Measurements from ENCODE around the gene UBTD1. TPM values are rescaled to one million over a fixed set of nuclear protein-coding genes. Genes with fewer than 3 reads are reported as not detected.

The UBTD1 gene
- total and polyA plus RNA-seq, 2 experiments from 2014 or later, result 9.5 to 15.8 TPM

GRCh38 chr10:97456034-97456685 is 42.6 kb upstream of the UBTD1 start:
- DNase-seq (ENCODE audit: low read depth in 1 of 2, low spot score in 1 of 2), result no peak
- peaks cover 48% of the 10 kb centered on the region for H3K36me3 ChIP-seq
- peaks cover 12% of the 10 kb centered on the region for H3K4me1 ChIP-seq (ENCODE audit: low read depth)
- H3K27me3 ChIP-seq, result no peaks in the 10 kb centered on the region
- no peak overlapping the region for H3K4me3 ChIP-seq
- peak overlapping the region; percentile 83 for H3K27ac ChIP-seq
- TF ChIP-seq CTCF (IDR thresholded peaks at IDR 0.05; ENCODE audit: low read depth, low read length), result no peak
- H3K9me3 ChIP-seq (ENCODE audit: low read depth), result no peaks in the 10 kb centered on the region

- no peak overlapping the region for H3K4me3 ChIP-seq
- peaks cover 12% of the 10 kb centered on the region for H3K4me1 ChIP-seq (ENCODE audit: low read depth)
- H3K36me3 ChIP-seq, result peaks cover 53% of the 10 kb centered on the region
- no peak for TF ChIP-seq CTCF (IDR thresholded peaks at IDR 0.05; ENCODE audit: low read depth, low read length)
- peak in 1 of 2 donors; percentile 39 for DNase-seq (ENCODE audit: low read depth in 1 of 2, low spot score in 1 of 2)
- peak overlapping the region; percentile 83 for H3K27ac ChIP-seq
- no peaks in the 10 kb centered on the region for H3K27me3 ChIP-seq
- no peaks in the 10 kb centered on the region for H3K9me3 ChIP-seq (ENCODE audit: low read depth)
These were observed 42.0 kb upstream of the UBTD1 start for GRCh38 chr10:97456686-97457065.

- no peak overlapping the region for H3K4me3 ChIP-seq
- H3K27me3 ChIP-seq, result no peaks in the 10 kb centered on the region
- H3K9me3 ChIP-seq (ENCODE audit: low read depth), result no peaks in the 10 kb centered on the region
- no peak overlapping the region for H3K27ac ChIP-seq
- H3K4me1 ChIP-seq (ENCODE audit: low read depth), result peaks cover 9% of the 10 kb centered on the region
- H3K36me3 ChIP-seq, result peaks cover 59% of the 10 kb centered on the region
- DNase-seq (ENCODE audit: low read depth in 1 of 2, low spot score in 1 of 2), result no peak
- no peak for TF ChIP-seq CTCF (IDR thresholded peaks at IDR 0.05; ENCODE audit: low read depth, low read length)
These were observed 39.6 kb upstream of the UBTD1 start for GRCh38 chr10:97459111-97459510.

- H3K4me3 ChIP-seq, result no peak overlapping the region
- no peaks in the 10 kb centered on the region for H3K27me3 ChIP-seq
- H3K9me3 ChIP-seq (ENCODE audit: low read depth), result no peaks in the 10 kb centered on the region
- no peak for TF ChIP-seq CTCF (IDR thresholded peaks at IDR 0.05; ENCODE audit: low read depth, low read length)
- peaks cover 62% of the 10 kb centered on the region for H3K36me3 ChIP-seq
- DNase-seq (ENCODE audit: low read depth in 1 of 2, low spot score in 1 of 2), result no peak
- H3K27ac ChIP-seq, result no peak overlapping the region
- peaks cover 9% of the 10 kb centered on the region for H3K4me1 ChIP-seq (ENCODE audit: low read depth)
These were observed 38.8 kb upstream of the UBTD1 start for GRCh38 chr10:97459933-97460332.

GRCh38 chr10:97462309-97462708 is 36.4 kb upstream of the UBTD1 start:
- no peak overlapping the region for H3K27ac ChIP-seq
- peaks cover 67% of the 10 kb centered on the region for H3K36me3 ChIP-seq
- TF ChIP-seq CTCF (IDR thresholded peaks at IDR 0.05; ENCODE audit: low read depth, low read length), result no peak
- H3K4me3 ChIP-seq, result no peak overlapping the region
- no peaks in the 10 kb centered on the region for H3K27me3 ChIP-seq
- H3K9me3 ChIP-seq (ENCODE audit: low read depth), result no peaks in the 10 kb centered on the region
- DNase-seq (ENCODE audit: low read depth in 1 of 2, low spot score in 1 of 2), result no peak
- no peaks in the 10 kb centered on the region for H3K4me1 ChIP-seq (ENCODE audit: low read depth)

Data from cardiac muscle cell (in vitro differentiated cells and primary cell).